Neural cell (in vitro differentiated cells): ENCODE measurements around the gene KCNJ16.

Source experiments
- EP300 ChIP-seq: fragments of 450-650 bp; conservative IDR thresholded peaks from 2 replicates; pipeline ENCODE4 v1.6.1; 2014; ENCODE audit warnings: antibody characterized with exemption, mild to moderate bottlenecking, moderate library complexity; ENCODE audit not compliant: poor library complexity, severe bottlenecking
- EZH2 ChIP-seq: fragments of 200-600, 300-800 bp; shearing (Covaris generic), sonication (generic); IDR thresholded peaks from 2 replicates; pipeline ENCODE4 v1.6.1; 2014; ENCODE audit warnings: antibody characterized with exemption, low read length, borderline replicate concordance, mild to moderate bottlenecking; ENCODE audit not compliant: insufficient read depth, poor library complexity, severe bottlenecking
- MXI1 ChIP-seq: fragments of 450-650 bp; conservative IDR thresholded peaks from 2 replicates; pipeline ENCODE4 v1.6.1; 2014; ENCODE audit warnings: antibody characterized with exemption, mild to moderate bottlenecking; ENCODE audit not compliant: poor library complexity, severe bottlenecking
- POLR2AphosphoS5 ChIP-seq: IDR thresholded peaks from 2 replicates; pipeline ENCODE4 v1.6.1; 2012
- SMC3 ChIP-seq: fragments of 450-650 bp; conservative IDR thresholded peaks from 2 replicates; pipeline ENCODE4 v1.6.1; 2014; ENCODE audit warnings: antibody characterized with exemption, mild to moderate bottlenecking, moderate library complexity; ENCODE audit not compliant: poor library complexity
- TAF1 ChIP-seq: IDR thresholded peaks from 2 replicates; pipeline ENCODE4 v1.6.1; 2012; ENCODE audit warnings: low read depth
- TF ChIP-seq, protein P1 (sequence below): fragments of 450-650 bp; IDR thresholded peaks from 2 replicates; pipeline ENCODE4 v1.5.1; 2014; ENCODE audit warnings: antibody characterized with exemption, mild to moderate bottlenecking, moderate library complexity; ENCODE audit not compliant: poor library complexity, severe bottlenecking
- TF ChIP-seq, protein P2 (sequence below): IDR thresholded peaks from 2 replicates; pipeline ENCODE4 v1.6.1; 2012; ENCODE audit warnings: borderline replicate concordance

- TF ChIP-seq POLR2AphosphoS5 = no peak
- no peak for TF ChIP-seq EP300
- TF ChIP-seq, protein P1, sequence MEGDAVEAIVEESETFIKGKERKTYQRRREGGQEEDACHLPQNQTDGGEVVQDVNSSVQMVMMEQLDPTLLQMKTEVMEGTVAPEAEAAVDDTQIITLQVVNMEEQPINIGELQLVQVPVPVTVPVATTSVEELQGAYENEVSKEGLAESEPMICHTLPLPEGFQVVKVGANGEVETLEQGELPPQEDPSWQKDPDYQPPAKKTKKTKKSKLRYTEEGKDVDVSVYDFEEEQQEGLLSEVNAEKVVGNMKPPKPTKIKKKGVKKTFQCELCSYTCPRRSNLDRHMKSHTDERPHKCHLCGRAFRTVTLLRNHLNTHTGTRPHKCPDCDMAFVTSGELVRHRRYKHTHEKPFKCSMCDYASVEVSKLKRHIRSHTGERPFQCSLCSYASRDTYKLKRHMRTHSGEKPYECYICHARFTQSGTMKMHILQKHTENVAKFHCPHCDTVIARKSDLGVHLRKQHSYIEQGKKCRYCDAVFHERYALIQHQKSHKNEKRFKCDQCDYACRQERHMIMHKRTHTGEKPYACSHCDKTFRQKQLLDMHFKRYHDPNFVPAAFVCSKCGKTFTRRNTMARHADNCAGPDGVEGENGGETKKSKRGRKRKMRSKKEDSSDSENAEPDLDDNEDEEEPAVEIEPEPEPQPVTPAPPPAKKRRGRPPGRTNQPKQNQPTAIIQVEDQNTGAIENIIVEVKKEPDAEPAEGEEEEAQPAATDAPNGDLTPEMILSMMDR = no peak
- no peak for TF ChIP-seq EZH2
- no peak for TF ChIP-seq MXI1
- no peak for TF ChIP-seq SMC3
- TF ChIP-seq, protein P2, sequence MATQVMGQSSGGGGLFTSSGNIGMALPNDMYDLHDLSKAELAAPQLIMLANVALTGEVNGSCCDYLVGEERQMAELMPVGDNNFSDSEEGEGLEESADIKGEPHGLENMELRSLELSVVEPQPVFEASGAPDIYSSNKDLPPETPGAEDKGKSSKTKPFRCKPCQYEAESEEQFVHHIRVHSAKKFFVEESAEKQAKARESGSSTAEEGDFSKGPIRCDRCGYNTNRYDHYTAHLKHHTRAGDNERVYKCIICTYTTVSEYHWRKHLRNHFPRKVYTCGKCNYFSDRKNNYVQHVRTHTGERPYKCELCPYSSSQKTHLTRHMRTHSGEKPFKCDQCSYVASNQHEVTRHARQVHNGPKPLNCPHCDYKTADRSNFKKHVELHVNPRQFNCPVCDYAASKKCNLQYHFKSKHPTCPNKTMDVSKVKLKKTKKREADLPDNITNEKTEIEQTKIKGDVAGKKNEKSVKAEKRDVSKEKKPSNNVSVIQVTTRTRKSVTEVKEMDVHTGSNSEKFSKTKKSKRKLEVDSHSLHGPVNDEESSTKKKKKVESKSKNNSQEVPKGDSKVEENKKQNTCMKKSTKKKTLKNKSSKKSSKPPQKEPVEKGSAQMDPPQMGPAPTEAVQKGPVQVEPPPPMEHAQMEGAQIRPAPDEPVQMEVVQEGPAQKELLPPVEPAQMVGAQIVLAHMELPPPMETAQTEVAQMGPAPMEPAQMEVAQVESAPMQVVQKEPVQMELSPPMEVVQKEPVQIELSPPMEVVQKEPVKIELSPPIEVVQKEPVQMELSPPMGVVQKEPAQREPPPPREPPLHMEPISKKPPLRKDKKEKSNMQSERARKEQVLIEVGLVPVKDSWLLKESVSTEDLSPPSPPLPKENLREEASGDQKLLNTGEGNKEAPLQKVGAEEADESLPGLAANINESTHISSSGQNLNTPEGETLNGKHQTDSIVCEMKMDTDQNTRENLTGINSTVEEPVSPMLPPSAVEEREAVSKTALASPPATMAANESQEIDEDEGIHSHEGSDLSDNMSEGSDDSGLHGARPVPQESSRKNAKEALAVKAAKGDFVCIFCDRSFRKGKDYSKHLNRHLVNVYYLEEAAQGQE = no peak
- TF ChIP-seq TAF1 = no peak
These were observed 3.4 kb upstream of the KCNJ16 start for GRCh38 chr17:70071620-70072019.
